ENCODE data around the gene SNX30.
A peak's percentile ranks its signal among the peaks of the same experiment; 100 is the strongest.

The SNX30 gene

GRCh38 chr9:112783551-112783954 lies 33.0 kb downstream of the SNX30 start:
- no peak for DNase-seq (ENCODE audit: low spot score)

DNA sequence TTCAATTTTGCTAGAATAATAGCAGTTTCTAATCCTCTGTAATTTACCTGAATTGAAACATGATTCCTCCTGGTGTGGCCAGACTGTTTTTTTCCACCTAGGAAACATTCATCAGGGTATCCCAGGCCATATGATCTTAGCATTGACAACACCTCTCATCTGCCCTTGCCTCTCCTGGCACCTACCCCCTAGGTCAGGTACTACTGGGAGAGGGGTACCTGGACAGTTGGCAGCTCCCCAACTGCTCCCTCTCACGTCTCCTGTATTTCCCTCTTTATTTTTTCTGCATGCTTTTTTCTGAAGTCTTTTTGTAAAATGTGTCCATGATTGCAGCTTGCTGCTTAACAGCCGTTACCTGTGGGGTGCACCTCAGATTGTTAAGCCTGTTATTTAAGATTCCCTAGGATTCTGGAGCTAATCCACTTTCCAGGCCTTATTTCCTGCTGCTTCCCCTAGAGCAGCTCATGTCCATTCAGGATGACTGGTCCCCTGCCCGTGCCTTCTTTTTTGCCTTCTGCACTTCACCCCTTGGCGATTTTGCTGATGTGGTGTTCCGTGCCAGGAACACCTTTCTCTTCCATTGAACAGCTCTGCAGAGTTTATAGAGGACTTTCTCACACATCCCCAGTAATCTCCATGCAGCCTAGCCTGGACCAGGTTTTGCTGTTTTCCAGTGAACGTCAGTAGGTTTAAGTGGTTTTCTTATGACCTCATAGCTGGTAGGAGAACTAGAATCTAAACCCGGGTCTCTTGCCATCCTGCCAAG lies 33.6 kb downstream of the SNX30 start:
- no peak for DNase-seq (ENCODE audit: low spot score)

- no peak for DNase-seq (ENCODE audit: low spot score)
These were observed 35.4 kb downstream of the SNX30 start for GRCh38 chr9:112785986-112786385.

- DNase-seq (ENCODE audit: low spot score): peak; percentile 39
These were observed 36.4 kb downstream of the SNX30 start for GRCh38 chr9:112786829-112787520.

DNA sequence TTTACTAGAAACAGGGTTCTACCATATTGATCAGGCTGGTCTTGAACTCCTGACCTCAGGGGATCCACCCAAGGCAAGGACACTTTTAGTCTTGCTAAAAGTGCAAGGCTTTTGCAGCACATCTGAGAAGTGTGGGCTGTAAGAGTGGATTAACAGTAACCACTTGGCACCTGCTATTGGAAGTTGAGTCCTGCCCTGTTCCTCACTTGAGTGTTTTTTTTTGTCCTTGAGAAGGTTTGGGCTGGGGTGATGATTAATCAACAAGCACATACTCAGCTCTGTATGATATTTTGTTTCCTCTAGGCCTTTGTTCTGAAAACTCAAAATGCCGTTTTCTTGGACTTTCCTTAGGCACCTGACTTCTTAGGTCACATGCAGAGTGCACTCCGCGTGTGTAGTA lies 37.4 kb downstream of the SNX30 start:
- no peak for DNase-seq (ENCODE audit: low spot score)

GRCh38 chr9:112789473-112789872 lies 38.9 kb downstream of the SNX30 start:
- DNase-seq (ENCODE audit: low spot score): no peak

DNA sequence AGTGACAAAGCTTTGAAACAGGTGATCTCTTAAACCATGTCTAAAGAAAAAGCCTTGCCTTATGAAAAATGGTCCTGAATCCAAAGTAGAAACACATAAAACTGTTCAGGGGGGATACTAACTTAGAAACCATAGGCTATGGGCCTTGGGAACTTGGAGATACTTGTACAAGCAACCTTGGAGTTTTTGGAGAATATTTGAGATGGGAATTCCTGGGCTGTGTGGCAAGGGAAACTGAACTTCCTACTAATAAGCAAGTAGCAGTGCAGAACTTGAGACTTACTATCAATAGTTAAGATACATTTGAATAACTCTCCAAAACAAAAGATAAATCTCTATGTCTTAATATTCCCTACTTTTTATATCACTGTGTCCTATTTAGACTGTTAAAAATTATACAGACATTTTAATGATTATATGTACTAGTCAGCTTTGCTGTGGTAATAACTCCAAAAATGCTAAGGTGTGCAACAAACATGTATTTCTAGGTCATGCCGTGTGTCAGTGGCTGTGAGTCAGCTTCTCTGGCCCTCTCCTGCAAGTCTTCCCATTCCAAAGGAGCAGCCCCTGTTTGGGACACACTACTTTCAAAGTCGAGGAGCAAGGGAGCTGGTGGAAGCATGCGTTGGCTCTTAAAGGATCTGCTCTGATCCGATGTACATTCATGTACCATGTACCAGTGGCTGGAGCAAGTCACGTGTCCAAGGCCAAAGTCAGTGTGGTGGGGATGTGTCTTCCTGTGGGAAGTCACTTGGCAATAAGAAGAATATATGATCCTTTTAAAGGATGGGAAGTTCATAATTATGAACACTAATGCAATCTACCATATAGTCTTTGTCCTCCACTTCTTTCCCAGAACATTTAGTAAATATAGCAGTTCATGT lies 39.6 kb downstream of the SNX30 start:
- DNase-seq (ENCODE audit: low spot score): no peak

DNA sequence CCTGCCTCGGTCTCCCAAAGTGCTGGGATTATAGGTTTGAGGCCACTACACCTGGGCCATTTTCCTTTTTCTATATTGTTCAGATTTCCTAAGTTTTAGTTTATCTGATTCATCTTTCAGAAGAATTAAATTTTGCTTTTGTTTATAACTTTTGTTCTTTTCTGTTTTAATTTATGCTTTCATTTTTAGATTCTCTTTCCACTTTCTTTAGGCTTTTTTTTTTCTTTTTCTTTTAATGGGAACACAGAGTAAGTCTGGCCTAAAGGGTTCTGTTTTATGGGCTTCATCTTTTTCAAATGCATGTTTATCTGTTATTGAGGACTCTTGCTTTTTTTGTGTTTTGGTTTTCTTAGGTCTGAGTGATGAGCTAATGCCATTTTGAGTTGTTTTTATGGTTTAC lies 42.1 kb downstream of the SNX30 start:
- no peak for DNase-seq (ENCODE audit: low spot score)

DNA sequence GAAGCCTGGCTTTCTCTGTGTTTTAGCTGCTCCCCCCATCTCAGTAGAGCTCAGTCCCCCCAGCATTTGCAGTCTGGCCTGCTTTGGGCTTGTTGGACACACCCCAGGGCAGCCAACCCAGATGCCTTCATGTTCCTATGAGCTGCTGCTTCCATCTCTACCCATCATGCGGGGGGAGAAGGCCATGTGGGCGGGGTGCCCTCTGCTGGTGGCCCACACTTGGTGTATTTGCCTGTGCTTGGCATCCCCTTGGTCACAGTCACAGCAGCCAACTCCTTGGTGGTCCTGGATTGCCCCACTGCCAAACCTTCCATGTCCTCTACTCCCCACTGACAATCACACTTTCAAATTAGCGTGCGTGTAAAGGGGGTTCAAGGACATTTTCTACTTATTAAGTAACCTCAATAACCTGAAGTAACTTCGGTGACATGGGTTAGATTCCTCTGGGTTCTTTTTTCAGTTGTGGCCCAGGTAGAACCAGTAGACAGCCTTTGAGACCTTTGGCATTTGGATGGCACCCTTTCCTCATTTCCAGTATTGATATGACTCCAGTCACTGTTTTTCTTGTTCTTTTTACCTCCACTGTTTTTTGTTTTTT lies 42.8 kb downstream of the SNX30 start:
- DNase-seq (ENCODE audit: low spot score): peak; percentile 74

GRCh38 chr9:112794731-112795130 lies 44.2 kb downstream of the SNX30 start:
- DNase-seq (ENCODE audit: low spot score): no peak

GRCh38 chr9:112795921-112796320 lies 45.4 kb downstream of the SNX30 start:
- no peak for DNase-seq (ENCODE audit: low spot score)

- DNase-seq (ENCODE audit: low spot score): no peak
These were observed 45.9 kb downstream of the SNX30 start for GRCh38 chr9:112796485-112796884.

DNA sequence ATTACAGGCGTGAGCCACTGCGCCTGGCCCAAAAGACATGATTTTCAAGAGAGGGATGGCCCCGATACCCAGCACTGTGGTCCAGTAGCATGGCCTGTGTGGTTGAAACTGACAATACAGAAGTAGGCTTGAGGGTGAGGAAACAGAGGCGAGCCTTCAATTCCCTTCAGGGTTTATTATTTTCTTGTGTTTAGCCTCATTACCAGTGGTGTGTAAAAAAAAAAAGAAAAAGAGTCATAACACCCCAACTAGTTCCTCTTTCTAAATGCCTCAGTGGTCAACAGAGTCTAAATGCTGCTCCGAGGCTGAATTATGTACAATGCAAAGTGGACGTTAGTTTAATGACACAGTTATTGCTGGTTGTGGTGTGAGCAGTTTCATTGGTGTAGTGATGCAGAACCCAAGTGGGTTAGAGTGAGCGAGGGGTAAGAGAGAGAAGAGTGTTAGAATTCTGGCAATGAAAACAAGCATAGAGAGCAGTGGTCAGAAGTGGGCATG lies 58.8 kb downstream of the SNX30 start:
- DNase-seq (ENCODE audit: low spot score): peak; percentile 74

DNA sequence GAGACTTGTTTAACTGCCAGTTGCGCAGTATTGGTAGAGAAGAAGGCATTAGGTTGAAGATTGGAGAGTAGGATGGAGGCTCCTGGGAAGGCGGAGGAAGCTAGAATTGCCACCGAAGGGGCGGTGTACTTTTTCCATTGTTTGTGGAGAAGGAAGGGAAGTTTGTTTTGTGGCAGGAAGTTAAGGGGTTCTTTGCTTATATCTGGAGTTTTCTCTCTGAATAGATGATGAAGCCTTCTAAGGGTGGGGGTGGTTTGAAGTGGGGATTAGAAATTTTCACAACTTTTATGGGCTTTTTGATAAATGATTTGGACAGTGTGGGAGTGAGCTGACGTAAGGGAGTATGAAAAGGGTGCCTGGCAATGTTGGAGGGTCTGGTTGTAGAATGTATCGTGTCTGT lies 59.3 kb downstream of the SNX30 start:
- DNase-seq (ENCODE audit: low spot score): no peak

- DNase-seq (ENCODE audit: low spot score): no peak
These were observed 60.3 kb downstream of the SNX30 start for GRCh38 chr9:112810696-112811490.

DNA sequence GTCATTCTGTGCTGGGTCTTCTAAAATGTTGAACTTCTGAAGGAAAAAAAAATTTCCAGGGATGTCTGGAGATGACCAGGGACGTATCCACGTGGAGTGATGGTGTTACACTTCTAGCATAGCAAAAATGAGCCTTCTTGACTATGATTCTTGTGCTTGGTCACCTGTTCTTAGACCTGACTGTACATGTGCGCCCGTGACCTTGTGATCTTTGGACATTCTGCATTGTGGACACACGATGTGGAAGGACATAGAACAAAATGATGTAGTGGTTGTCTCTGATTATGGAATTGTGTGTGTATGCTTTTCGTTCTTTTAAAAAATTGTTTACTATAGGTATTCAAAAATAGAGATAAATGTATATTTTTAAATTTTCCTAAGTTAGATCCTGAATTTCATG lies 61.0 kb downstream of the SNX30 start:
- no peak for DNase-seq (ENCODE audit: low spot score)

DNA sequence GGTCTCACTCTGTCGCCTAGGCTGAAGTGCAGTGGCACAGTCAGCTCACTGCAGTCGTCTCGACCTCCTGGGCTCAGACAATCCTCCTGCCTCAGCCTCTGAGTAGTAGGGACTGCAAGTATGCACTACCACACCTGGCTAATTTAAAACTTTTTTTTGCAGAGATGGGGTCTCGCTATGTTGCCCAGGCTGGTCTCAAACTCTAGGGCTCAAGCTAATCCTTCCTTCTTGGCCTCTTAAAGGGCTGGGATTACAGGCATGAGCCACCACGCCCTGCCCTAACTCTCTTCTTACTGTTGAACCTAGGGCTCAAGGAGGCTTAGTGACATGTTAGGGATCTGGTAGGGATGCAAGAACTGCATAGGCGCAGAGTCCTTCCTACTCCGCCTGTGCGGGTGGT lies 65.3 kb downstream of the SNX30 start:
- DNase-seq (ENCODE audit: low spot score): no peak

DNA sequence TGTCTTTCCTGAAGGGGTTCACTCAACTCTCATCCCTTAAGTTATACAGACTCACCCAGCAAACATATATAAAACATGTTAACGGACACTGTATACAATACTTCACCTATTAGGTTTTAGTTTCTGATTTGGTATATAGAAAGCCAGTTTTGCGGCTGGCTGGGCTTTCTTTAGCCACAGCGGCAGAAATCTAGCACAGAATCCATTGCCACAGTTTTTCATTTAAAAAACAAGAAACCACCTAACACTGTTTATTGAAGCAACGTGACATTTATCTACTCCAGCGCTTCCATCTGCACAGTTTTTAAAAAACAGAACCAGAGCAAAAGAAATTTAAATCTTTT lies 67.3 kb downstream of the SNX30 start:
- DNase-seq (ENCODE audit: low spot score): no peak

DNA sequence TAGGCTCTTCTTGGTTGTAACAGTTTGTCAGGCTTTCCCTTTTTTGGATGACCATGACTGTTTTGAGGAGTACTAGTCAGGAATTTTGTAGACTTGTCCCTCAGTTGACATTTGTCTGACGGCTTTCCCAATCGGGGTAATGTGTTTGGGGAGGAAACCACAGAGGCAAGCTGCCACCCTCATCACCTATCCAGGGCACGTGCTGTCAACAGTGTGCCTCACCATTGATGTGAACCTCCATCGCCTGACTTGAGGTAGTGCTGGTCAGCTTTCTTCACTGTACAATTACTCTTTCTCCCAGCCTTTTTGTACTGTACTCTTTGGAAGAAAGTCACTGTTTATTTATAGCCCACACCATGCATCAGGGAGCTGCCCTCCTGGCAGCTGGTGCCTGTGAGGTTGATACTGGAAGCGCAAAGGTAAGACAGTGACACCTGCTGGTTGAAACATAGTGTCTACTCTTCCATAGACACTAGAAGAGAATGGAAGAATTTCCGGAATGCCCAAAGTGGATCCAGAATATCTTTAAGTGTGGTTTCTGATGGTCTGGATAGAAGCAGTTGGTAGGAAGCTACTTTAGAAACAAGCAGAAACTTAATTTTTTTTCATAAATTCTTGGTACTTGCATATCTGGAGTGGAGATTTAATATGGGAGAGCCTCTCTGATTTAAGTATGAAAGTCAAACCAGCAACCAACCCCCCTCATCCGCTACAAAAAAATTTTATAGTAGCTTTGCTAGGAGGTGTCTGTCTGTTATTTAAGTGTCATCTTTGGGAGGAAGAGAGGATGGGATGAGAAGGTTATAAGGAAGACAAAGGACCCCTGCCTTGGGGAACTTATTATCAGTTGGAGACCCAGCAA lies 69.3 kb downstream of the SNX30 start:
- DNase-seq (ENCODE audit: low spot score): peak; percentile 58

DNA sequence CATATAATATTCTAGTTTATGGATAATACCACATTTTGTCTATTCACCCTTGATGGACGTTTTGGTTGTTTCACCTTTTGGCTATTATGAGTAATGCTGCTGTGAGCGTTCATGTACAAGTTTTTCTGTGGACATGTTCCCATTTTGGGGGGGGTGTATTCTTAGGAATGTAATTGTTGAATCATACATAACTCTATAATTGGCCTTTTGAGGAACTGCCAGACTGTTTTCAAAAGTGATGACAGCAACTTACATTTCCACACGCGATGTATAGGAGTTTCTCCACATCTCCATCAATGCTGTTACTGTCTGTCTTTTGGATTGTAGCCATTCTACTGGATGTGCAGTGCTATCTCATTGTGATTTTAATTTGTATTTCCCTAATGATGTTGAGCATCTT lies 70.3 kb downstream of the SNX30 start:
- DNase-seq (ENCODE audit: low spot score): no peak
